ENCODE data around the gene PDILT. TPM values are rescaled to one million over a fixed set of nuclear protein-coding genes. Genes with fewer than 3 reads are reported as not detected.

Gene PDILT
- total RNA-seq, 1 experiment from 2014 or later: not detected

DNA sequence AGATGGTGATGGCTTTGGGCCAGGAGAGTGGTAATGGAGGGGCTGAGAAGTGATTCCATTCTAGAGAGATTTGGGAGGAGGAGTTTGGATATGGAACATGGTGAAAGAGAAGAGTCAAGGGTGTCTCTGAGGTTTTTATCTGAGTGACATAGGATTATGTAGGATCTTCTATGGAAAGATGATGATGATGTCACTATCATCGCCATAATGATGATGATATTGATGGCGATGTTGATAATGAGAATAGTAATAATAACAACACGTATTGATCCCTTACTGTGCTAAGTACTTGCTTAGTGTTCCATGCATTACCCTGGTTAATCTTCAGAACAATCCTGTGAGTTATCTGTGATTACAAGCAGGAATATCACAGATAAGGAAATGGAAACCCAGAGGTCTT lies 16.6 kb downstream of the PDILT start:
- no peak overlapping the region for H2BK20ac ChIP-seq (ENCODE audit: low read depth, low read length, poor library complexity, severe bottlenecking)
- no peaks in the 10 kb centered on the region for H3K79me2 ChIP-seq (ENCODE audit: insufficient read depth, low read length)
- no peak overlapping the region for H4K8ac ChIP-seq (replicated peaks; ENCODE audit: insufficient read length, low read depth, low read length)
- H3K18ac ChIP-seq (ENCODE audit: insufficient read length, low read depth, low read length): no peak overlapping the region
- no peak overlapping the region for H3K23ac ChIP-seq (ENCODE audit: insufficient read length, low read depth, low read length)
- DNase-seq: no peak
- TF ChIP-seq, protein P1, sequence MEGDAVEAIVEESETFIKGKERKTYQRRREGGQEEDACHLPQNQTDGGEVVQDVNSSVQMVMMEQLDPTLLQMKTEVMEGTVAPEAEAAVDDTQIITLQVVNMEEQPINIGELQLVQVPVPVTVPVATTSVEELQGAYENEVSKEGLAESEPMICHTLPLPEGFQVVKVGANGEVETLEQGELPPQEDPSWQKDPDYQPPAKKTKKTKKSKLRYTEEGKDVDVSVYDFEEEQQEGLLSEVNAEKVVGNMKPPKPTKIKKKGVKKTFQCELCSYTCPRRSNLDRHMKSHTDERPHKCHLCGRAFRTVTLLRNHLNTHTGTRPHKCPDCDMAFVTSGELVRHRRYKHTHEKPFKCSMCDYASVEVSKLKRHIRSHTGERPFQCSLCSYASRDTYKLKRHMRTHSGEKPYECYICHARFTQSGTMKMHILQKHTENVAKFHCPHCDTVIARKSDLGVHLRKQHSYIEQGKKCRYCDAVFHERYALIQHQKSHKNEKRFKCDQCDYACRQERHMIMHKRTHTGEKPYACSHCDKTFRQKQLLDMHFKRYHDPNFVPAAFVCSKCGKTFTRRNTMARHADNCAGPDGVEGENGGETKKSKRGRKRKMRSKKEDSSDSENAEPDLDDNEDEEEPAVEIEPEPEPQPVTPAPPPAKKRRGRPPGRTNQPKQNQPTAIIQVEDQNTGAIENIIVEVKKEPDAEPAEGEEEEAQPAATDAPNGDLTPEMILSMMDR (conservative IDR thresholded peaks at IDR 0.05): no peak
- no peak overlapping the region for H3K56ac ChIP-seq (ENCODE audit: insufficient read length, low read depth, low read length)
- no peaks in the 10 kb centered on the region for H3K9me3 ChIP-seq (ENCODE audit: control insufficient read depth, low read depth, low read length)
- no peaks in the 10 kb centered on the region for H3K36me3 Mint-ChIP-seq (ENCODE audit: insufficient read depth in 1 of 3, low read depth in 3 of 3)
- no peak overlapping the region for H3K27ac Mint-ChIP-seq
- no peak overlapping the region for H3K4me3 Mint-ChIP-seq
- H4K5ac ChIP-seq (ENCODE audit: insufficient read length, low read depth, low read length): no peak overlapping the region
- no peaks in the 10 kb centered on the region for H3K4me1 ChIP-seq (ENCODE audit: insufficient read depth, low read length)
- no peak overlapping the region for H2BK5ac ChIP-seq (ENCODE audit: insufficient read length, low read length)
- H3K27me3 ChIP-seq (ENCODE audit: insufficient read depth, low read length): no peaks in the 10 kb centered on the region
- H4K20me1 ChIP-seq (ENCODE audit: control insufficient read depth, insufficient read depth, insufficient read length): no peaks in the 10 kb centered on the region
- no CpG with 5 or more reads among the region's 3 CpGs for WGBS (ENCODE audit: extremely low coverage, insufficient read length, low lambda C conversion rate)
- H4K91ac ChIP-seq (ENCODE audit: insufficient read length, low read depth, low read length): no peak overlapping the region
- H2BK15ac ChIP-seq (ENCODE audit: low read depth, low read length): no peak overlapping the region
- peaks cover 10% of the 10 kb centered on the region for H3K27me3 Mint-ChIP-seq (ENCODE audit: low read depth)
- H3K4me2 ChIP-seq (ENCODE audit: insufficient read depth, insufficient read length, low read length): no peak overlapping the region
- H3K4ac ChIP-seq (ENCODE audit: low read depth, low read length): no peak overlapping the region
- H3K27ac ChIP-seq (ENCODE audit: insufficient read length, low read depth, low read length): no peak overlapping the region
- no peak overlapping the region for H3T11ph ChIP-seq (ENCODE audit: low read length)
- H2BK12ac ChIP-seq (ENCODE audit: insufficient read length, low read depth, low read length): no peak overlapping the region
- no peak overlapping the region for H3K14ac ChIP-seq (ENCODE audit: insufficient read depth, low read length)
- H3K4me1 Mint-ChIP-seq: peaks cover 7 to 9% of the 10 kb centered on the region in 2 experiments
- H3K9me3 Mint-ChIP-seq: no peaks in the 10 kb centered on the region
- no peak overlapping the region for H3K9ac ChIP-seq (ENCODE audit: extremely low read depth, insufficient read length, low read length)
- H2AK5ac ChIP-seq (ENCODE audit: insufficient read length, low read length): no peak overlapping the region
- peaks cover 5% of the 10 kb centered on the region for H3K23me2 ChIP-seq (ENCODE audit: insufficient read length, low read depth, low read length, poor library complexity, severe bottlenecking)
- no peak overlapping the region for H2AFZ ChIP-seq (ENCODE audit: low read length)
- no peak overlapping the region for H2BK120ac ChIP-seq (ENCODE audit: low read depth, low read length, poor library complexity, severe bottlenecking)
- H3K79me1 ChIP-seq (ENCODE audit: insufficient read depth, low read depth, low read length, poor library complexity, severe bottlenecking): no peaks in the 10 kb centered on the region

Measured in H9 (cell line).